GM12874 (cell line): ENCODE data around the gene ACKR2.

Source experiments
- TF ChIP-seq, protein P1 (sequence below): IDR thresholded peaks from 2 replicates; pipeline ENCODE4 v1.5.1; 2011; ENCODE audit warnings: low read depth, mild to moderate bottlenecking, control low read depth, low read length, moderate library complexity; ENCODE audit not compliant: insufficient read depth

Gene ACKR2

DNA sequence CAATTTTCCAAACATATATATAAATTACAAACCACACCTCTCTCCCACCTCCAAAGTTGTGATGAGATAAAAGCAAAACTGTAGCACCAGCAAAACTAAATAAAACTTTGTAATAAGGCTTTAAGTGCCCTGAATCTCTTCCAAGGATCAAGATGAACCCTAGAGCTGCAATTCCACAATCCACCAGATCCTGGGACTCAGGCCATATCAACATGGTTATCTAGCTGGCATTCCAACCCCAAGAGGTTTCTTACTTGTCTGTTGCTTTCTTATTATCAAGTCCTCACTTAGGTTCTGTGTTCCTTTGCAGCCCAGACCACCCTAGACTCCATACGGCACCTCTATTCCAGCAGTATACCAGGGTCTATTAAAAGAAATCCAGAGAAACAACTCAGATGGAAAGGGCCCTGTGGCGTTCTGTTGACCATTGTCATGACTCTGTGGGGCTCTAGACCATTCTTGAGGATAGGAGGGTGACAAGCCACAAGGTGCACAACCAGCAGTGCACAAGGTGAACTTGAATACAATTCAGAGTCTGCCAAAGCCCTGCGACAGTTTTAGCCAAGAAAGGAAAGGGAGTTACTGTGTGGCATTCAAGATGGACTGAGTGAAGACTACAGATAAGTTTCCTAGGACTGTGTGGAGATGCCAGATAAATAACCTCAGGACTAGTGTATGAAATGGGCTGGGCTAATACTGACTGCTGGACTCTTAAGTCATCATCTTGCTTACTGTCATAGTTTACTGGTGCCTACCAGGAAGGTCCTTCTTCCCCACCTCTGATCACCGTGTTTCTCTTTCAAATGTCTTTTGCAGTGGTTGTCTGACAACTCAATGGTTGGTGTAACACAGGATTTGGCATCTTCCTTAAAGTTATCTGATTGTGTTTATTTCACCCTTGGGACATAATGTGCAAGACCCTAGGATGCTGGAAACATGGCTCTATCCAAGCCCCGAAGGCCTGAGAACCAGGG, 27.2 kb downstream of the ACKR2 start:
- TF ChIP-seq, protein P1, sequence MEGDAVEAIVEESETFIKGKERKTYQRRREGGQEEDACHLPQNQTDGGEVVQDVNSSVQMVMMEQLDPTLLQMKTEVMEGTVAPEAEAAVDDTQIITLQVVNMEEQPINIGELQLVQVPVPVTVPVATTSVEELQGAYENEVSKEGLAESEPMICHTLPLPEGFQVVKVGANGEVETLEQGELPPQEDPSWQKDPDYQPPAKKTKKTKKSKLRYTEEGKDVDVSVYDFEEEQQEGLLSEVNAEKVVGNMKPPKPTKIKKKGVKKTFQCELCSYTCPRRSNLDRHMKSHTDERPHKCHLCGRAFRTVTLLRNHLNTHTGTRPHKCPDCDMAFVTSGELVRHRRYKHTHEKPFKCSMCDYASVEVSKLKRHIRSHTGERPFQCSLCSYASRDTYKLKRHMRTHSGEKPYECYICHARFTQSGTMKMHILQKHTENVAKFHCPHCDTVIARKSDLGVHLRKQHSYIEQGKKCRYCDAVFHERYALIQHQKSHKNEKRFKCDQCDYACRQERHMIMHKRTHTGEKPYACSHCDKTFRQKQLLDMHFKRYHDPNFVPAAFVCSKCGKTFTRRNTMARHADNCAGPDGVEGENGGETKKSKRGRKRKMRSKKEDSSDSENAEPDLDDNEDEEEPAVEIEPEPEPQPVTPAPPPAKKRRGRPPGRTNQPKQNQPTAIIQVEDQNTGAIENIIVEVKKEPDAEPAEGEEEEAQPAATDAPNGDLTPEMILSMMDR, result no peak

DNA sequence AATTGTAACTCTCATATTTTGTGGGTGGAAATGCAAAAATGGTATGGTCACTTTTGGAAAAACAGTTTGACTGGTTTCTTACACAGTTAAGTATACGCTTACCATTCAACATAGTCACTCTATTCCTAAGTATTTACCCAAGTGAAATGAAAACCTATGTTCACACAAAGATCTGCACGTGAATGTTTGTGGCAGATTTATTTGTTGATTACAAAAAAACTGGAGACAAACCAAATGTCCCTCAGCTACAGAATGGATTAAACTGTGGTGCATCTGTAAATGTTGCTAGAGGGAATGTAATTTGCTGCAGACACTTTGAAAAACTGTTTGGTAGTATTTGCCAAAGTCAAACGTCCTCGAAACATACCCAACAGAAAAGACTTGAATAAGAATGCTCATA, 29.3 kb downstream of the ACKR2 start:
- TF ChIP-seq, protein P1, result no peak

DNA sequence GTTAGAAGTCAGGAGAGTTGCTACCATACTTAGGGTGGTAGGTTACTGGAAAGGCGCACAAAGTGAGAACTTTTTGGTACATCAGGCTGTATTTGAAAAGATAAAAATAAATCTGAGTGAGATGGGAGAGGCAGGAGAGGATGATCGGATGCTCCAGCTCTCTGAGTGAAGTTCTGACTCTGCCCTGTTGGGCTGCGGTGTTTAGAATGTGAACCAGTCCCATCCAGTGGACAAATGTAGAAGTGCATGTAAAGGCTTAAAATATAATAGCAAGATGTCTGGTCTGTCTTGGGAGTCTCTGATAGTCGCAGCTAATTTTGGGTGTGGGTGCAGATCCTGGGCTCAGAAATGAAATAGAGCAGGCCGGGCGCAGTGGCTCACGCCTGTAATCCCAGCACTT, 30.4 kb downstream of the ACKR2 start:
- TF ChIP-seq, protein P1, result peak; percentile 58; the same call in 1 of the 2 replicates

DNA sequence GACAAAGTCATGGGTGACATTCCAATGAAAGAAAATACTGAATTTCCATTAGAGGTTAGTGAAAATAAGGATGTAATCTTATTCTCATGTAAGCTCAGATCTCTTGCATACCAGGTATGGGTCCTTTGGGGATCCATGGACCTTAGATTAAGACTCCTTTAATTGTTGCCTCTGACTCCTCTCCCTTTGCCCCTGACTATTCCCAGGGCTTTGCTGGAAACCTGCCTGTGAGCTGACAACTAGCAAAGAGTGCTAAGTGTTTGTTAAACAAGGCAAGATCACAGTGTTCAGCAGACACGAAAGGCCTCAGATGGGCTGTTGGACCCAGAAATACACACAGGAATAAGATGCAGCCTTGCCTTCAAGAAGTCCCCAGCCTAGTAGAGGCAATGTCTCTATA, 32.1 kb downstream of the ACKR2 start:
- TF ChIP-seq, protein P1, result no peak

DNA sequence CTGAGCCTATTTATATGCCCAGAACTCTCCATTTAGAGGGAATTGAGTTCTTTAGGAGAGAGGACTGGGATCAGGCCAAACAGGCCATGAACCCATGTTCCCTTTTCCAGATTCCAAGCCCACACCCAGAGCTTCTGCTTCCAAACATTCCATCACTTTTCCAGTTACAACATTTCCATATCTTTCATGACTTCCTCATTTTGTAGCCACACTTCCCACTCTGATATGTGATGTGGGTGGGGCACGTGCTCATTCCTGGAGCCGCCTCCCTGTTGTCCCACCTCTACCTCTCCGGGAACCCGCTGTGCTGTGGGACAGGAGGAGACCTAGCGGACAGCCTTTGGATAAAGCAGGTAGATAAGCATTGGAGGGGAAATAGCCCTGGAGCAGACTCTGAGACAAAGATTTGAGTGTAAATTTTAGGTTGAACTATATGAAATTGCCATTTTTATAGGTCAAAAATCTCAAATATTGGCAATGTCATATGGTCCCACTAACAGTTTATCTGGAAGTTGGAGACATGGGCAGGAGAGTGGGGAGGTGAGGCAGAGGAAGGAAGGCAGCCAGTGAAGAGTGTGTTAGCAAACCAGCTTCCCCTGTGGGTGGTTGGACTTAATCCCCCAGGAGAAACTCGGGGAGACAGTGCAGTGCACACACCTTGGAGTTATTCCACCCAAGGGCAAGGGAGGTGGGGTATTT, 34.6 kb downstream of the ACKR2 start:
- TF ChIP-seq, protein P1, result no peak

DNA sequence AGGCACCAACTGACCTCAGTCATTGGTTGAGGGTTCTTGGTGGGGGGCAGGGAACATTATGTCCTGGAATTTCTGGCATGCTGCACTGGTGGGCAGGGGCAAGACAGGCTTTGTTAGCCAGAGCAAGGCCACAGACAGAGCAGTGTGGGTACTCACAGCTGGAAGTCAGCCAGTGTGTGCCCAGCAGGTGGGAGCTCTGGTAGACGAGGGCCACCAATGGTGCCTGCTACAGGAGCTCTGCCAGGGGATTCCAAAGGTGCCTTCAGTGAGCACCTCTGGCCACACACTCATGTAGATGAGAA, 35.1 kb downstream of the ACKR2 start:
- TF ChIP-seq, protein P1, result no peak

DNA sequence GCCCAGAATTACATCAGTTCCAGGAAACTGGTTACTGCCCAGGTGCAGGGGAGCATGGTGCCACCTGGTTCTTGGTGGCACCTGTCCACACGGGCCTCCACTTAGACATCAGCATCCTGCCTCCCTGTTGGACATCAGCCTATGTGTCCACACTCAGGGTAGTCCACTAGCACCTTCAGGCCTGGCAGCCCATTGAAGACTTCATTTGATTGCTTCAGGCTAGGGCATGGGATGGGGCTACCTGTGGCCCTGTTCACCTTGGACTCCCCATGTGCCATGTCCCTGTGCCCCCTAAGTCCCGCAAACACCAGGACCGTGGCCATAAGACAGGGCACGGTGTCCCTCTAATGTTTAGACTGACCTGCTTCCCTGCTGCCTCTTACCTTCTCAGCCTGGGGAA, 35.6 kb downstream of the ACKR2 start:
- TF ChIP-seq, protein P1, result no peak
